Stomach (tissue), 4 donors: ENCODE measurements around the gene ANGPTL2.

Source experiments
- EP300 ChIP-seq: sonication (generic); formaldehyde crosslinking; IDR thresholded peaks from one replicate; pipeline ENCODE4 v1.6.1; 2017; ENCODE audit warnings: antibody characterized with exemption
- POLR2A ChIP-seq, 4 donors: fragments of 450-650 bp; IDR thresholded peaks; one replicate each; pipeline ENCODE4 v1.6.1; 2016; ENCODE audit warnings: antibody characterized with exemption in 4 of 4, control low read depth in 2 of 4, mild to moderate bottlenecking in 1 of 4, moderate library complexity in 1 of 4
- POLR2AphosphoS5 ChIP-seq, 3 donors: sonication (generic); formaldehyde crosslinking; IDR thresholded peaks; one replicate each; pipeline ENCODE4 v1.6.1; 2016; ENCODE audit warnings: antibody characterized with exemption in 3 of 3
- TF ChIP-seq, protein P1 (sequence below), 7 experiments: fragments of 450-650 bp in 4 of 7; fragments of 200-600 bp in 3 of 7; sonication (generic) in 3 of 7; IDR thresholded peaks; one replicate each; pipeline ENCODE4 v1.5.1; 2016 to 2019; ENCODE audit warnings: antibody characterized with exemption in 7 of 7, control low read depth in 2 of 7, mild to moderate bottlenecking in 1 of 7

DNA sequence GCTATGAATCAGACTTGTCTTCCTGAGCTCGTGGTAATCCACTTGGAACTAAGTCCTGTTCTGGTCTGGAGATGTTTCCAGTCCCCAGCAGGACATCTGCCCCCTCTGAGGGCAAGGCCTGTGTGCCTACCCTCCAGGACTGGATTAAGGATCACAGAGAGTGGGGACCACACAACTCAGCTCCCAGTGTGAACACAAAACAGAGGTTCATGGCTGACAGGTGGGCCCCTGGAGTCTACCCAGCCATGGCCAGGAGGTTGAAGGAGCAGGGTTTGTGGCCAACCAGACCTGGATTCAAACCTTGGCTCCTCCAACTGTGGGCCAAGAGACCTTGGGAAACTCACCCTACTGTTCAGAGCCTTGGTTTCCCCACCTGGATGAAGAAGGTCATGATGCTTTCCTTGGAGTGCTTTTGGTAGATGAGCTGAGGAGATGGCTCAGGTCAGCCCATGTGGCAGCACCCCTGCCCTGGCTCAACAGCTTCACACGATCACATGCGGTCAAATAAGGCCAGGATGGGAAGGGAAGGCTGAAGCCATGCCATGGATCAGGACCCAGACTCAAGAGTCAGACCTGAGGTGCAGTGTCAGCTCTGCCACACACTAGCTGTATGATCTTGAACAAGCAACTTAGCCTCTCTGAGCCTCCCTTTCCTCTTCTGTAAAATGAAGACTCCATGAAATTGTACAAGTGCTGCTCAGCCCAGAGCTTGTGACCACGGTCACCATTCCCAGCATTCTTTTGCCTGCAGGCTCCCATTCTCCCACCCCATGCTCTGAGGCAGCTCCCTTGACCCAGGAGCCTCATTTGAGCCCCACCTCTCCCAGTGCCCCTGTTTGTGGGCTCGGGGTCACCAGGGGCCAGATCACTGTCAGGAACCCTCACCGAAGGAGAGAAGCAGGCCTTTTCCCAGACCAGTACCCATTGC, 27.3 kb upstream of the ANGPTL2 start:
- TF ChIP-seq, protein P1, sequence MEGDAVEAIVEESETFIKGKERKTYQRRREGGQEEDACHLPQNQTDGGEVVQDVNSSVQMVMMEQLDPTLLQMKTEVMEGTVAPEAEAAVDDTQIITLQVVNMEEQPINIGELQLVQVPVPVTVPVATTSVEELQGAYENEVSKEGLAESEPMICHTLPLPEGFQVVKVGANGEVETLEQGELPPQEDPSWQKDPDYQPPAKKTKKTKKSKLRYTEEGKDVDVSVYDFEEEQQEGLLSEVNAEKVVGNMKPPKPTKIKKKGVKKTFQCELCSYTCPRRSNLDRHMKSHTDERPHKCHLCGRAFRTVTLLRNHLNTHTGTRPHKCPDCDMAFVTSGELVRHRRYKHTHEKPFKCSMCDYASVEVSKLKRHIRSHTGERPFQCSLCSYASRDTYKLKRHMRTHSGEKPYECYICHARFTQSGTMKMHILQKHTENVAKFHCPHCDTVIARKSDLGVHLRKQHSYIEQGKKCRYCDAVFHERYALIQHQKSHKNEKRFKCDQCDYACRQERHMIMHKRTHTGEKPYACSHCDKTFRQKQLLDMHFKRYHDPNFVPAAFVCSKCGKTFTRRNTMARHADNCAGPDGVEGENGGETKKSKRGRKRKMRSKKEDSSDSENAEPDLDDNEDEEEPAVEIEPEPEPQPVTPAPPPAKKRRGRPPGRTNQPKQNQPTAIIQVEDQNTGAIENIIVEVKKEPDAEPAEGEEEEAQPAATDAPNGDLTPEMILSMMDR (IDR thresholded peaks at IDR 0.05), result no peak
- no peak for TF ChIP-seq POLR2A (IDR thresholded peaks at IDR 0.05)
- TF ChIP-seq POLR2AphosphoS5 (IDR thresholded peaks at IDR 0.05), result no peak
- no peak for TF ChIP-seq EP300
